Adrenal gland (tissue), 12 donors: Measurements from ENCODE around the gene PROM1. TPM values are rescaled to one million over a fixed set of nuclear protein-coding genes. Genes with fewer than 3 reads are reported as not detected.

Experiments used
- DNase-seq, 7 donors: peaks; one replicate each; pipeline ENCODE4 v3.0.0-alpha.2; 2019 to 2020
- H3K27ac ChIP-seq, 5 donors: fragments of 200-600 bp; sonication (generic) in 4 of 5; 1 replicate in 3 of 5; 2 replicates in 2 of 5; pipeline versions ENCODE4 v1.5.1 to v1.8.0; 2016 to 2020; ENCODE audit warnings: mild to moderate bottlenecking in 1 of 5
- H3K27me3 ChIP-seq: fragments of 200-600 bp; 2 replicates; pipeline ENCODE4 v1.8.0; 2021
- H3K36me3 ChIP-seq, 2 donors: fragments of 200-600 bp; replicated peaks in 1 of 2; 1 replicate in 1 of 2; 2 replicates in 1 of 2; pipeline versions ENCODE4 v1.5.1 to v1.8.0; 2018 to 2022
- H3K4me1 ChIP-seq, 2 donors: fragments of 200-600 bp; replicated peaks in 1 of 2; 1 replicate in 1 of 2; 2 replicates in 1 of 2; pipeline versions ENCODE4 v1.5.1 to v1.8.0; 2018 to 2021
- H3K4me3 ChIP-seq, 4 donors: fragments of 200-600 bp; sonication (generic) in 3 of 4; one replicate each; pipeline ENCODE4 v1.5.1; 2016 to 2018
- H3K9me3 ChIP-seq, 3 donors: fragments of 200-600 bp; sonication (generic) in 1 of 3; replicated peaks in 1 of 3; 1 replicate in 2 of 3; 2 replicates in 1 of 3; pipeline versions ENCODE4 v1.5.1 to v1.8.0; 2016 to 2021
- POLR2A ChIP-seq, 2 donors: fragments of 450-650 bp; IDR thresholded peaks; one replicate each; pipeline ENCODE4 v1.6.1; 2017; ENCODE audit warnings: antibody characterized with exemption in 2 of 2, mild to moderate bottlenecking in 2 of 2, moderate library complexity in 1 of 2
- WGBS, 4 donors: extraction: QIAGEN DNeasy Blood & Tissue Kit in 2 of 4; methylation state at CpG; one replicate each; pipeline versions ENCODE4 v1.1.5 to v1.1.7; 2013 to 2017; 5-methylcytosine and 5-hydroxymethylcytosine counted together
- intact Hi-C, 2 donors: fragments of 100-400 bp; cut with DNase I; formaldehyde crosslinking; loops; one replicate each; pipeline versions ENCODE4 v1.14.1 to v1.15.0; 2022 to 2023
- polyA plus RNA-seq, 3 donors: library from polyadenylated mRNA; stranded (reverse); fragments of 200-250 nt in 2 of 3; fragments of 350-450 nt in 1 of 3; fragmentation: Illumina TruSeq in 1 of 3; extraction: RNeasy Lipid Tissue Mini Kit (QIAGEN cat#74804) in 1 of 3; gene quantifications; one replicate each; pipeline ENCODE4 v1.2.3, GENCODE V29; 2013 to 2014
- total RNA-seq, 9 donors: library from RNA; depleted of rRNA in 4 of 9; stranded (reverse); fragments of >200 nt in 4 of 9; fragments of 120-200 nt in 1 of 9; fragmentation: NEBNext Ultra II Directional in 1 of 9; extraction: Animal tissue kit (Norgen Biotek cat#: 25700) in 1 of 9; gene quantifications; one replicate each; pipeline versions ENCODE4 v1.1.0 to v1.2.4, GENCODE V29; 2013 to 2023
- TF ChIP-seq, protein P1 (sequence below), 6 experiments: fragments of 450-650 bp in 4 of 6; fragments of 200-600 bp in 2 of 6; sonication (generic) in 1 of 6; IDR thresholded peaks; 1 replicate in 5 of 6; 2 replicates in 1 of 6; pipeline versions ENCODE4 v1.5.1 to v1.8.0; 2016 to 2021; ENCODE audit warnings: antibody characterized with exemption in 6 of 6, mild to moderate bottlenecking in 2 of 6, moderate library complexity in 1 of 6
- donor health status: healthy with polysubstance abuse.
- donor health status: Bipolar disorder and iron deficiency.
- donor health status: DM: yes; HTN: yes; CAD: no.
- donor health status: DM: no; HTN: no; CAD: no.
- donor health status: DM: no; HTN: no; CAD: no.
- donor health status: DM: yes; HTN: yes; CAD: no.

PROM1 gene
- total and polyA plus RNA-seq, 12 donors: 0.14 to 1.6 (median 0.39) TPM; not detected in 4

DNA sequence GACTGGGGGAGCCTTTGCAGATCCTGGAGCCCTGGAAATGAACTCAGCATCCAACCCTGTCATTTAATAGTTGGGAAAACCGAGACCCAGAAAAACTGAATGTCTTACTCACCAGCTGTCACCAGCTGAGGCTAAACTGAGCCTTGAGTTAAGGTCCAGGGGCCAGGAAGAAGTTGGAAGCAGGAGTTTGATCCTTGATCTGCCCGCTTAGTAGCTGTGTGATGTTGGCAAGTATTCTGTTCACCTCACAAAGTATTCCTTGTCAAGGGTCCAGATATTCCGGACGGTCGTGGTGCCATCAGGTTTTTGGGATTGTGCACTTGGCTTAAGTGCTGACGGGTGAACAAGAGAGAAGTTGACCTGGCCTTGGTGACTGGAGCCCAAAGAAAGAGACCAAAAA is 30.7 kb upstream of the PROM1 start:
- Histone ChIP-seq H3K27me3 (no peaks in the 10 kb centered on the region), H3K9me3 (no peaks in the 10 kb centered on the region), H3K4me1 (no peaks in the 10 kb centered on the region), H3K36me3 (no peaks in the 10 kb centered on the region), H3K27ac (no peak overlapping the region), H3K4me3 (no peak overlapping the region)
- intact Hi-C loops: no loop called here
- TF ChIP-seq, protein P1, sequence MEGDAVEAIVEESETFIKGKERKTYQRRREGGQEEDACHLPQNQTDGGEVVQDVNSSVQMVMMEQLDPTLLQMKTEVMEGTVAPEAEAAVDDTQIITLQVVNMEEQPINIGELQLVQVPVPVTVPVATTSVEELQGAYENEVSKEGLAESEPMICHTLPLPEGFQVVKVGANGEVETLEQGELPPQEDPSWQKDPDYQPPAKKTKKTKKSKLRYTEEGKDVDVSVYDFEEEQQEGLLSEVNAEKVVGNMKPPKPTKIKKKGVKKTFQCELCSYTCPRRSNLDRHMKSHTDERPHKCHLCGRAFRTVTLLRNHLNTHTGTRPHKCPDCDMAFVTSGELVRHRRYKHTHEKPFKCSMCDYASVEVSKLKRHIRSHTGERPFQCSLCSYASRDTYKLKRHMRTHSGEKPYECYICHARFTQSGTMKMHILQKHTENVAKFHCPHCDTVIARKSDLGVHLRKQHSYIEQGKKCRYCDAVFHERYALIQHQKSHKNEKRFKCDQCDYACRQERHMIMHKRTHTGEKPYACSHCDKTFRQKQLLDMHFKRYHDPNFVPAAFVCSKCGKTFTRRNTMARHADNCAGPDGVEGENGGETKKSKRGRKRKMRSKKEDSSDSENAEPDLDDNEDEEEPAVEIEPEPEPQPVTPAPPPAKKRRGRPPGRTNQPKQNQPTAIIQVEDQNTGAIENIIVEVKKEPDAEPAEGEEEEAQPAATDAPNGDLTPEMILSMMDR (IDR thresholded peaks at IDR 0.05): no peak
- TF ChIP-seq POLR2A (IDR thresholded peaks at IDR 0.05): no peak
- 80 to 89% (median 84%) methylated on average over 6 of the region's 6 CpGs for WGBS, 4 donors
- DNase-seq: no peak

DNA sequence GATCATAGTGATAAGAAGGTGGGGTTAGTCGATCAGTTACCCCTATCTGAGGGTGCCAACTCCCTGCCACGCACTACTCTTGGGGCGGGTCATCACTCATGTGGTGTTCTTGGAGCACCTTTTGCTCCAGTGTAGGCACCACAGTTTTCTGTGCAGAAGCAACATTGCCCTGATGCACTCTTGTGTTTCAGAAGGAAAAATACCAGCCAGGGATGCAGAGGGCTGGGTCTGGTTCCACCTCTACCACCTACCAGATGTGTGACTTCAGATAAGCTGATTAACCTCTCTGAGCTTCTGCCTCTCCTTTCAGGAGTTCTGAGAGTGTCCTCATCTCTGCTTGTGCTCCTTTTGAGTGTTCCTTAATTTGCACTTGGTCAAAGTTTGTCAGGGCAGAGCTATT is 29.9 kb upstream of the PROM1 start:
- no peaks in the 10 kb centered on the region for H3K4me1 ChIP-seq
- H3K9me3 ChIP-seq: no peaks in the 10 kb centered on the region
- TF ChIP-seq, protein P1 (IDR thresholded peaks at IDR 0.05): no peak
- no peak for TF ChIP-seq POLR2A (IDR thresholded peaks at IDR 0.05)
- H3K36me3 ChIP-seq: no peaks in the 10 kb centered on the region
- H3K27ac ChIP-seq: no peak overlapping the region
- no peak overlapping the region for H3K4me3 ChIP-seq
- intact Hi-C loops: no loop called here
- 77 to 90% (median 79%) methylated on average over 3 of the region's 3 CpGs for WGBS, 4 donors
- H3K27me3 ChIP-seq: no peaks in the 10 kb centered on the region
- DNase-seq: no peak

DNA sequence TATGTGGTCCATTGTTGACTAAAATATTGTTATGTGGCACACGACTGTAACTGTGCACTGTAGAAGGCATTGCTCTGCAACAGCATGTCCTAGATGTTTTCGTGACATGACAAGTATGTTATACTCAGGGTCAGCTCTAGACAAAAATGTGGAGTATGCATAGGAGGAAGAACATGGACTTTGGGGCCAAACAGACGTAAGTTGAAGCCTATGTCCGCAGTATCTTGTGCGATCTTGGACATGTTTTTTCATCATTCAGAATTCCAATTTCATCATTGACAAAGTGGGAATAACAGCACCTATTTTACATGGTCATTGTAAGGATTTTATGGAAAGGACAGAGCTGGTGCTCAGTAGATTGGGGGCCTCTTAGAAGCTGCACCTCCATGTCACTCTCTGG is 27.7 kb upstream of the PROM1 start:
- Histone ChIP-seq H3K27me3 (no peaks in the 10 kb centered on the region), H3K27ac (no peak overlapping the region), H3K36me3 (no peaks in the 10 kb centered on the region), H3K4me3 (no peak overlapping the region), H3K4me1 (no peaks in the 10 kb centered on the region), H3K9me3 (no peaks in the 10 kb centered on the region)
- no peak for TF ChIP-seq POLR2A (IDR thresholded peaks at IDR 0.05)
- DNase-seq: no peak
- 86 to 95% (median 90%) methylated on average over 5 of the region's 5 CpGs for WGBS, 4 donors
- intact Hi-C loops: no loop called here

DNA sequence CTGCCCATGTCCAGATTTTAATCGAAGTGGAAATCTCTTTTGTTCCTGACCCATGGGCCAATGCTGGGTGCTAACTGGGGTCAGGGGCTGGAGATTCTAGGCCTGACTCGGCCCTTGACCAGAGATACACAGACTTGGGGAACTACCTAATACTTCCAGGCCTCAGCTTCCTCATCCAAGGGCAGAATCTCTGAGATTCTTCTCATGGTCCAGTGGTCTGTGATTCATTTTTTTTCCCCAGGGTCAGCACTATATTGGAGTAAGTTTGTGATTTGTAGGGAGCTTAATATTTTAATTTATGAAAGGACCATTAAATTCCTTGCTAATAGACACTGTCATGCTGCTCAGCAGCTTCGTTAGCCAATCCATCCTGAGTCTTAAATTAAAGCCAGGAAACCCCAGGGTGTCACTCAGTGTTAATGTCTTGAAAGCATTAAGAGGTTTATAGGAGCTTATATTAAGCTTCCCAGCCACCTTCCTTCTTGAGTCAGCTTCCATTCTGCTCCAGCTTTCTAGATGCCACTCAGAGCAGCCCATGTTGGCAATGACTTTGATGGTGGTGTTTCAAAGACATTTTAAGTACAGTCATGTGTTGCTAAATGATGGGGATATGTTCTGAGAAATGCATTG is 27.0 kb upstream of the PROM1 start:
- Histone ChIP-seq H3K27ac (no peak overlapping the region), H3K9me3 (no peaks in the 10 kb centered on the region), H3K36me3 (no peaks in the 10 kb centered on the region), H3K4me3 (no peak overlapping the region), H3K4me1 (no peaks in the 10 kb centered on the region), H3K27me3 (no peaks in the 10 kb centered on the region)
- WGBS, 4 donors: 71 to 84% (median 77%) methylated on average over 3 of the region's 3 CpGs
- no peak for TF ChIP-seq POLR2A (IDR thresholded peaks at IDR 0.05)
- TF ChIP-seq, protein P1 (IDR thresholded peaks at IDR 0.05): no peak
- DNase-seq: no peak
- intact Hi-C loops: no loop called here

DNA sequence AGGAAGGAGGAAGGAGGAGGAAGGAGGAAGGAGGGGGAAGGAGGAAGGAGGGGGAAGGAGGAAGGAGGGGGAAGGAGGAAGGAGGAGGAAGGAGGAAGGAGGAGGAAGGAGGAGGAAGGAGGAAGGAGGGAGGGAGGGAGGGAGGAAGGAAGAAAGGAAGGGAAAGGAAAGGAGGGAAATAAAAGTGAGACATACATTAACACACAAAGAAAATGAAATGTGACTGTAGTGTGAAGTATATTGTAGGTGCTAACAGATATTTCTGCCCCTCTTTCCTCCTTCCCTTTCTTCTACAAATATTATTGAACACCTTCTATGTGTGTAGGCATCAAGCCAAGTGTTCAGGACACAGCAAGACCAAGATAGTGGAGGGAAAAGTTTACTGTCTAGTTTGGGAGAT is 26.4 kb upstream of the PROM1 start:
- TF ChIP-seq POLR2A (IDR thresholded peaks at IDR 0.05): no peak
- TF ChIP-seq, protein P1 (IDR thresholded peaks at IDR 0.05): no peak
- Histone ChIP-seq H3K27me3 (no peaks in the 10 kb centered on the region), H3K9me3 (no peaks in the 10 kb centered on the region), H3K4me3 (no peak overlapping the region), H3K36me3 (no peaks in the 10 kb centered on the region), H3K4me1 (no peaks in the 10 kb centered on the region), H3K27ac (no peak overlapping the region)
- DNase-seq: no peak
- intact Hi-C loops: no loop called here
